Heart left ventricle (tissue), 16 donors: Measurements from ENCODE around the gene RNF26. TPM values are rescaled to one million over a fixed set of nuclear protein-coding genes. Genes with fewer than 3 reads are reported as not detected.

Source experiments
- ATAC-seq, 4 donors: fragments of 200-7000 bp; cut with Tn5 transposase; one replicate each; pipeline ENCODE4 v1.9.1; 2020 to 2022; ENCODE audit warnings: moderate library complexity in 4 of 4, mild to moderate bottlenecking in 3 of 4, moderate number of reproducible peaks in 1 of 4
- DNase-seq, 5 donors: peaks; one replicate each; pipeline ENCODE4 v3.0.0-alpha.2; 2020
- H3K27ac ChIP-seq, 12 donors: fragments of 200-600 bp; sonication (generic) in 4 of 12; one replicate each; pipeline versions ENCODE4 v1.5.0 to v1.8.0; 2016 to 2022; ENCODE audit warnings: mild to moderate bottlenecking in 2 of 12
- H3K27me3 ChIP-seq, 9 donors: fragments of 200-600 bp; sonication (generic) in 2 of 9; one replicate each; pipeline versions ENCODE4 v1.5.1 to v1.8.0; 2016 to 2022; ENCODE audit warnings: mild to moderate bottlenecking in 3 of 9
- H3K36me3 ChIP-seq, 9 donors: fragments of 200-600 bp; sonication (generic) in 2 of 9; one replicate each; pipeline versions ENCODE4 v1.5.0 to v1.8.0; 2018 to 2022; ENCODE audit warnings: mild to moderate bottlenecking in 2 of 9
- H3K4me1 ChIP-seq, 12 donors: fragments of 200-600 bp; sonication (generic) in 4 of 12; one replicate each; pipeline versions ENCODE4 v1.5.0 to v1.8.0; 2016 to 2022; ENCODE audit warnings: mild to moderate bottlenecking in 3 of 12
- H3K4me3 ChIP-seq, 12 donors: fragments of 200-600 bp; sonication (generic) in 4 of 12; one replicate each; pipeline versions ENCODE4 v1.5.0 to v1.8.0; 2017 to 2022; ENCODE audit warnings: mild to moderate bottlenecking in 9 of 12, moderate library complexity in 4 of 12
- H3K9me3 ChIP-seq, 12 donors: fragments of 200-600 bp; sonication (generic) in 4 of 12; one replicate each; pipeline versions ENCODE4 v1.5.0 to v1.8.0; 2016 to 2022; ENCODE audit warnings: mild to moderate bottlenecking in 1 of 12
- POLR2A ChIP-seq, 2 donors: fragments of 450-650 bp; IDR thresholded peaks; one replicate each; pipeline ENCODE4 v1.6.1; 2017; ENCODE audit warnings: antibody characterized with exemption in 2 of 2, mild to moderate bottlenecking in 2 of 2, moderate library complexity in 2 of 2
- WGBS, 4 donors: extraction: QIAGEN DNeasy Blood & Tissue Kit in 2 of 4; methylation state at CpG; one replicate each; pipeline versions ENCODE4 v1.1.5 to v1.1.7; 2013 to 2018; 5-methylcytosine and 5-hydroxymethylcytosine counted together
- intact Hi-C, 10 donors: fragments of 100-400 bp; cut with DNase I; formaldehyde crosslinking; loops; one replicate each; pipeline versions ENCODE4 v1.11.1 to v1.14.2; 2022
- polyA plus RNA-seq, 2 donors: library from polyadenylated mRNA; stranded (reverse); fragments of 200-250 nt; gene quantifications; one replicate each; pipeline ENCODE4 v1.2.3, GENCODE V29; 2013
- total RNA-seq, 9 donors: library from RNA; depleted of rRNA in 2 of 9; stranded (reverse); fragments of >200 nt in 2 of 9; fragmentation: NEBNext Ultra II Directional in 3 of 9; extraction: Animal tissue kit (Norgen Biotek cat#: 25700) in 3 of 9; gene quantifications; one replicate each; pipeline versions ENCODE4 v1.1.0 to v1.2.4, GENCODE V29; 2016 to 2023
- TF ChIP-seq, protein P1 (sequence below), 12 donors: fragments of 200-600 bp; sonication (generic) in 4 of 12; IDR thresholded peaks; one replicate each; pipeline versions ENCODE4 v1.5.0 to v1.8.0; 2018 to 2022; ENCODE audit warnings: antibody characterized with exemption in 12 of 12, mild to moderate bottlenecking in 5 of 12
- donor health status: ischemic (EF 13 %, LVEDD 7.1; RV severe dilation, severe dysfunction).
- donor health status: healthy with polysubstance abuse.
- donor health status: DM: no; HTN: yes; CAD: no.
- donor health status: DM: no; HTN: no; CAD: no.
- donor health status: ischemic (EF 25% LVEDD 6.9; RV normal size, moderate dysfunction).
- donor health status: ischemic (EF 25% LVEDD 5.7; RV mildly dilated, moderate dysfunction).
- donor health status: healthy.
- donor health status: DM: yes; HTN: yes; CAD: no.
- donor health status: ischemic (EF 35%, LVEDD 5.7; RV mildly dilated, moderate dysfunction).
- donor health status: nonischemic (EF 11% LVEDD 7.7; RV severe dilation, severe dysfunction).
- donor health status: DM: yes; HTN: yes; CAD: no.
- donor health status: PGD.
- donor health status: ischemic (EF 29% LVEDD 5.4; RV normal size, mild dysfunction).
- donor health status: nonischemic (EF 23%, LVEDD 6.1; RV moderate dilation, normal function).

The RNF26 gene
- total and polyA plus RNA-seq, 11 donors: 6.2 to 22.4 (median 11.8) TPM

DNA sequence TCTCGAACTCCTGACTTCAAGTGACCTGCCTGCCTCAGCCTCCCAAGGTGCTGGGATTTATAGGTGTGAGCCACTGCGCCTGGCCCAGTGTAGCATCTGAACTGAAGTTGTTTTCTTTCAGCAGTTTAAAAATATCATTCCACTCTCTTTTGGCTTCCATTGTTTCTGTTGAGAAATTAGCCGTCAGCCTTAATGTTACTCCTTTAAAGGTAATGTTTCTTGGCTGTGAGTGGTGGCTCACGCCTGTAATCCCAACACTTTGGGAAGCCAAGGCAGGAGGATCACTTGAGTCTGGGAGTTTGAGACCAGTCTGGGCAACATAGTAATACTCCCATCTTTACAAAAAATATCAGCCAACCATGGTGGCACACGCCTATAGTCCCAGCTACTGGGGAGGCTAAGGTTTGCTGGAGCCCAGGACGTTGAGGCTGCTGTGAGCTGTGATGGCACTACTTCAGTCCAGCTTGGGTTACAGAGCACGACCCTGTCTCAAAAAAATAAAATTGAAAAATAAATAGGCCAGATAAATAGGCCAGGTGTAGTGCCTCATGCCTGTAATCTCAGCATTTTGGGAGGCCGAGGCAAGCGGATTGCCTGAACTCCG lies 43.3 kb upstream of the RNF26 start:
- Histone ChIP-seq H3K27me3 (no peaks in the 10 kb centered on the region), H3K4me3 (no peak overlapping the region), H3K4me1 (no peaks in the 10 kb centered on the region), H3K9me3 (peaks cover 0 to 11% (median 6%) of the 10 kb centered on the region in 12 donors), H3K27ac (no peak overlapping the region), H3K36me3 (peaks cover 0 to 68% (median 40%) of the 10 kb centered on the region in 9 donors)
- 98 to 99% (median 98%) methylated on average over 10 of the region's 10 CpGs for WGBS, 4 donors
- TF ChIP-seq, protein P1, sequence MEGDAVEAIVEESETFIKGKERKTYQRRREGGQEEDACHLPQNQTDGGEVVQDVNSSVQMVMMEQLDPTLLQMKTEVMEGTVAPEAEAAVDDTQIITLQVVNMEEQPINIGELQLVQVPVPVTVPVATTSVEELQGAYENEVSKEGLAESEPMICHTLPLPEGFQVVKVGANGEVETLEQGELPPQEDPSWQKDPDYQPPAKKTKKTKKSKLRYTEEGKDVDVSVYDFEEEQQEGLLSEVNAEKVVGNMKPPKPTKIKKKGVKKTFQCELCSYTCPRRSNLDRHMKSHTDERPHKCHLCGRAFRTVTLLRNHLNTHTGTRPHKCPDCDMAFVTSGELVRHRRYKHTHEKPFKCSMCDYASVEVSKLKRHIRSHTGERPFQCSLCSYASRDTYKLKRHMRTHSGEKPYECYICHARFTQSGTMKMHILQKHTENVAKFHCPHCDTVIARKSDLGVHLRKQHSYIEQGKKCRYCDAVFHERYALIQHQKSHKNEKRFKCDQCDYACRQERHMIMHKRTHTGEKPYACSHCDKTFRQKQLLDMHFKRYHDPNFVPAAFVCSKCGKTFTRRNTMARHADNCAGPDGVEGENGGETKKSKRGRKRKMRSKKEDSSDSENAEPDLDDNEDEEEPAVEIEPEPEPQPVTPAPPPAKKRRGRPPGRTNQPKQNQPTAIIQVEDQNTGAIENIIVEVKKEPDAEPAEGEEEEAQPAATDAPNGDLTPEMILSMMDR (IDR thresholded peaks at IDR 0.05): no peak
- TF ChIP-seq POLR2A (IDR thresholded peaks at IDR 0.05): no peak
- ATAC-seq (no peak), DNase-seq (no peak)
- intact Hi-C loops: no loop called here

DNA sequence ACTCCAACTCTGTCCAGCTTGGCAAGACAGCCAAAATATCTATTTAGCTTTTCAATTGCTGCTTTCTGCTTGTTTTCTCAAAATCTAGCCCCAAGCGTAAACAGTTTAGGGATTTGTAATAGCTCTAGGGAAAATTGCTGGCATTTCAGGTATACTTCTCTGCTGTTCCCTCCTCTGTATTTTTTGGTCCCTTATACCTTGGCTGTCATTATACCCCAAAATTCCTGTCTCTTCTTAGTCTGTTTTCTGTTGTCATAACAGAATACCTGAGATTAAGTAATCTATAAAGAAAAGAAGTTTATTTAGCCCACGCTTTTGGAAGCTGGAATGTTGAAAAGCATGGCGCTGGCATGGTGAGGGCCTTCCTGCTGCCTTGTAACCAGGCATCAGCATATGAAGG lies 40.9 kb upstream of the RNF26 start:
- Histone ChIP-seq H3K27me3 (no peaks in the 10 kb centered on the region), H3K4me3 (no peak overlapping the region), H3K27ac (no peak overlapping the region), H3K36me3 (peaks cover 0 to 68% (median 35%) of the 10 kb centered on the region in 9 donors), H3K9me3 (peaks cover 0 to 11% (median 6%) of the 10 kb centered on the region in 12 donors), H3K4me1 (peaks cover 0 to 13% (median 5%) of the 10 kb centered on the region in 12 donors)
- ATAC-seq: no peak
- DNase-seq: no peak
- TF ChIP-seq, protein P1 (IDR thresholded peaks at IDR 0.05): no peak
- TF ChIP-seq POLR2A (IDR thresholded peaks at IDR 0.05): no peak
- 96 to 99% (median 97%) methylated on average over 3 of the region's 3 CpGs for WGBS, 4 donors
- intact Hi-C loops: no loop called here

DNA sequence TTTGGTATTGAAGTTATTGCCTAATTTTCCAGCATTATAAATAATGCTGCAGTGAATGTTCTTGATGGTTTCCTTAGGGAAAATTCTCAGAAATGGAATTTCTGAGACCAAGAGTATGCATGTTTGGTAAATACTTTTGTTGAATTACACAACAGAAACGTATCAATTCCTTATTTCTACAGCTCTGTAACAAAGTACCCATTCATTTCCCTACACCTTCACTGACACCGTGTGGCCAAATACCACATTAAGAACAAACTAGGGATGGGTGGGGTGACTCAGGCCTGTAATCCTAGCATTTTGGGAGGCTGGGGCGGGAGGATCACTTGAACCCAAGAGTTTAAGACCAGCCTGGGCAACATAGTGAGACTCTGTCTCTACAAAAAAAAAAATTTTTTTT lies 39.1 kb upstream of the RNF26 start:
- H3K4me3 ChIP-seq: no peak overlapping the region
- WGBS, 4 donors: 61 to 71% (median 67%) methylated on average over 3 of the region's 3 CpGs
- TF ChIP-seq, protein P1 (IDR thresholded peaks at IDR 0.05): no peak
- TF ChIP-seq POLR2A (IDR thresholded peaks at IDR 0.05): no peak
- H3K27ac ChIP-seq: no peak overlapping the region
- DNase-seq: no peak
- no peak for ATAC-seq
- intact Hi-C loops: no loop called here
- H3K36me3 ChIP-seq: peaks cover 0 to 69% (median 41%) of the 10 kb centered on the region in 9 donors
- H3K4me1 ChIP-seq: peaks cover 0 to 30% (median 6%) of the 10 kb centered on the region in 12 donors
- no peaks in the 10 kb centered on the region for H3K27me3 ChIP-seq
- H3K9me3 ChIP-seq: peaks cover 0 to 11% (median 6%) of the 10 kb centered on the region in 12 donors

DNA sequence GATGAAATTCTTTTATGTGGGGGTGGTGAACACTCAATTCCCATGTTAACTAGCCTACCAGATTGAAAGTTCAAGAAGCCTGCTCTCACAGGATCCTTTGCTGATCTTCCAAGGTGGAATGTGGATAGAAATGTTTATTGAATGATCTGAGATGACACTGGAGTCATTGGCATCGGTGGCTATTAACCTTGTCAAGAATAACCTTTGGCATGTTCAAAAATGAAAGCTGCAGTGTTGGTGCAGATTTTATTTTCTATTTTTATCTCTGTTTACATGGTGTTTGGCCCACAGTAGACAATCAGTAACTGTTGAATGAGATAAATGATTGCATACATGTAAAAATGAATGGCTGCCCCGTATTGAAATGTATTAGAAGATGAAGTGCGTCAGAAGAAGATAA lies 36.4 kb upstream of the RNF26 start:
- Histone ChIP-seq H3K27ac (peak overlapping the region in 11 of 12 donors; percentile 7 to 82 (median 56)), H3K27me3 (no peaks in the 10 kb centered on the region), H3K36me3 (peaks cover 0 to 83% (median 64%) of the 10 kb centered on the region in 9 donors), H3K9me3 (no peaks in the 10 kb centered on the region), H3K4me3 (no peak overlapping the region), H3K4me1 (peaks cover 0 to 38% (median 10%) of the 10 kb centered on the region in 12 donors)
- WGBS, 4 donors: 52 to 64% (median 61%) methylated on average over 3 of the region's 3 CpGs
- no peak for DNase-seq
- intact Hi-C loops: no loop called here
- ATAC-seq: no peak
- TF ChIP-seq, protein P1 (IDR thresholded peaks at IDR 0.05): no peak
- TF ChIP-seq POLR2A (IDR thresholded peaks at IDR 0.05): no peak
